Keratinocyte (primary cell): ENCODE data around the gene KCNK18.

Source experiments
- CTCF ChIP-seq, 3 experiments: IDR thresholded peaks in 1 of 3; conservative IDR thresholded peaks in 1 of 3; optimal IDR thresholded peaks in 1 of 3; 2 replicates in 2 of 3; 3 replicates in 1 of 3; pipeline versions ENCODE3 to v1.5.1; 2011; ENCODE audit warnings: low read length in 3 of 3, mild to moderate bottlenecking in 3 of 3, moderate library complexity in 2 of 3, control low read depth in 1 of 3, inconsistent platforms in 1 of 3; ENCODE audit not compliant: insufficient read depth in 2 of 3; ENCODE audit errors: extremely low read depth in 1 of 3
- EZH2 ChIP-seq: IDR thresholded peaks from one replicate; pipeline ENCODE4 v1.6.1; 2012; ENCODE audit warnings: inconsistent platforms, mild to moderate bottlenecking, low read length, moderate library complexity

GRCh38 chr10:117222976-117223692 lies 25.8 kb downstream of the KCNK18 start:
- no peak for TF ChIP-seq CTCF (optimal IDR thresholded peaks at IDR 0.05 in 1 of 3, IDR thresholded peaks at IDR 0.05 in 1 of 3, conservative IDR thresholded peaks at IDR 0.05 in 1 of 3; ENCODE audit: extremely low read depth in 1 of 3, insufficient read depth in 2 of 3, low read length in 3 of 3)
- TF ChIP-seq EZH2 = no peak
